H1 (cell line): Measurements from ENCODE around the gene NSD2. TPM values are rescaled to one million over a fixed set of nuclear protein-coding genes. Genes with fewer than 3 reads are reported as not detected.

Source experiments
- CTCF ChIA-PET: fragments of 300-600 bp; sonication (Branson Sonifier 250); formaldehyde crosslinking; loops from one replicate; lab custom pipeline; 2021; ENCODE audit not compliant: partially characterized antibody; lab: Charles Lee
- POLR2A ChIA-PET: fragments of 300-600 bp; sonication (Branson Sonifier 250); formaldehyde crosslinking; loops from one replicate; lab custom pipeline; 2021; ENCODE audit warnings: inconsistent platforms; ENCODE audit not compliant: partially characterized antibody; lab: Charles Lee
- DNase-seq, 2 experiments: peaks; one replicate each; pipeline versions ENCODE4 v3.0.0 to v3.0.0-alpha.2; 2010 to 2022; ENCODE audit warnings: low spot score in 2 of 2, low read depth in 1 of 2, mixed read lengths in 1 of 2
- FAIRE-seq: peaks from 2 replicates; lab custom pipeline; 2011; peaks lifted over from hg19 to GRCh38; lab: Jason Lieb, UNC
- H2AFZ ChIP-seq: 2 replicates; pipeline ENCODE4 v1.8.1; 2012; ENCODE audit warnings: low read length, inconsistent platforms
- H2AK5ac ChIP-seq: 2 replicates; pipeline ENCODE4 v1.6.1; 2013; ENCODE audit warnings: low read depth, low read length
- H2BK120ac ChIP-seq: replicated peaks from 2 replicates; pipeline ENCODE3; 2013; ENCODE audit warnings: low read depth, low read length, inconsistent platforms
- H2BK12ac ChIP-seq: 2 replicates; pipeline ENCODE4 v1.6.1; 2013; ENCODE audit warnings: low read depth, low read length
- H2BK15ac ChIP-seq: 2 replicates; pipeline ENCODE4 v1.6.1; 2013; ENCODE audit warnings: low read length
- H2BK20ac ChIP-seq: 2 replicates; pipeline ENCODE4 v1.6.1; 2013; ENCODE audit warnings: low read length
- H2BK5ac ChIP-seq: 2 replicates; pipeline ENCODE4 v1.6.1; 2013; ENCODE audit warnings: low read depth, low read length
- H3K14ac ChIP-seq: 2 replicates; pipeline ENCODE4 v1.6.1; 2013; ENCODE audit warnings: inconsistent platforms; ENCODE audit not compliant: insufficient read length
- H3K18ac ChIP-seq: 2 replicates; pipeline ENCODE4 v1.6.1; 2013; ENCODE audit warnings: low read length; ENCODE audit errors: extremely low read depth
- H3K23ac ChIP-seq: 2 replicates; pipeline ENCODE4 v1.6.1; 2013; ENCODE audit warnings: inconsistent platforms; ENCODE audit not compliant: insufficient read length
- H3K23me2 ChIP-seq: 2 replicates; pipeline ENCODE4 v1.6.1; 2013; ENCODE audit warnings: low read depth, low read length
- H3K27ac ChIP-seq: 2 replicates; pipeline ENCODE4 v1.6.1; 2011; ENCODE audit warnings: low read depth, low read length, inconsistent platforms
- H3K27me3 ChIP-seq, 4 experiments: replicated peaks in 1 of 4; 1 replicate in 1 of 4; 2 replicates in 3 of 4; pipeline versions ENCODE4 v1.6.1 to v1.8.1; 2011 to 2013; ENCODE audit warnings: low read length in 3 of 4, mild to moderate bottlenecking in 3 of 4, inconsistent platforms in 2 of 4, mixed read lengths in 2 of 4, moderate library complexity in 1 of 4; ENCODE audit not compliant: control insufficient read depth in 3 of 4, insufficient read depth in 3 of 4; ENCODE audit errors: extremely low read depth in 1 of 4
- H3K36me3 ChIP-seq, 4 experiments: 2 replicates each; pipeline versions ENCODE4 v1.6.1 to v1.8.1; 2011 to 2013; ENCODE audit warnings: mild to moderate bottlenecking in 4 of 4, low read length in 3 of 4, moderate library complexity in 2 of 4, control low read depth in 1 of 4, inconsistent platforms in 1 of 4; ENCODE audit not compliant: insufficient read depth in 4 of 4, control insufficient read depth in 2 of 4
- H3K4ac ChIP-seq: replicated peaks from 2 replicates; pipeline ENCODE3; 2013; ENCODE audit warnings: low read length, low read depth, mixed read lengths, inconsistent platforms; ENCODE audit not compliant: insufficient read length
- H3K4me1 ChIP-seq, 4 experiments: replicated peaks in 1 of 4; 1 replicate in 1 of 4; 2 replicates in 3 of 4; pipeline versions ENCODE4 v1.6.1 to v1.8.1; 2011 to 2013; ENCODE audit warnings: low read length in 3 of 4, inconsistent platforms in 2 of 4, mixed read lengths in 1 of 4; ENCODE audit not compliant: insufficient read depth in 4 of 4, control insufficient read depth in 3 of 4
- H3K4me2 ChIP-seq, 2 experiments: 2 replicates each; pipeline versions ENCODE4 v1.6.1 to v1.8.1; 2011 to 2013; ENCODE audit warnings: low read depth in 2 of 2, low read length in 2 of 2, control low read depth in 1 of 2, inconsistent platforms in 1 of 2, mild to moderate bottlenecking in 1 of 2; ENCODE audit not compliant: insufficient read depth in 1 of 2
- H3K4me3 ChIP-seq, 4 experiments: fragments of 200-600, 300-600 bp in 1 of 4; sonication (generic), shearing (Covaris generic), sonication (Bioruptor Twin) in 1 of 4; 2 replicates each; pipeline versions ENCODE4 v1.5.1 to v1.8.1; 2011 to 2016; ENCODE audit warnings: low read length in 4 of 4, low read depth in 3 of 4, control low read depth in 2 of 4, inconsistent platforms in 2 of 4, mild to moderate bottlenecking in 2 of 4, mixed read lengths in 1 of 4, moderate library complexity in 1 of 4; ENCODE audit not compliant: insufficient read depth in 2 of 4; ENCODE audit errors: extremely low read depth in 1 of 4
- H3K56ac ChIP-seq: replicated peaks from 2 replicates; pipeline ENCODE3; 2013; ENCODE audit warnings: low read depth, mild to moderate bottlenecking, mixed read lengths, low read length, inconsistent platforms; ENCODE audit not compliant: insufficient read length
- H3K79me1 ChIP-seq: 2 replicates; pipeline ENCODE4 v1.6.1; 2013; ENCODE audit warnings: low read depth, low read length, control low read depth
- H3K79me2 ChIP-seq, 2 experiments: 2 replicates each; pipeline versions ENCODE4 v1.6.1 to v1.8.1; 2012 to 2013; ENCODE audit warnings: low read length in 2 of 2, mild to moderate bottlenecking in 2 of 2, inconsistent platforms in 1 of 2; ENCODE audit not compliant: insufficient read depth in 2 of 2, control insufficient read depth in 1 of 2
- H3K9ac ChIP-seq, 4 experiments: replicated peaks in 1 of 4; 1 replicate in 1 of 4; 2 replicates in 3 of 4; pipeline versions ENCODE4 v1.6.1 to v1.8.1; 2011 to 2013; ENCODE audit warnings: low read depth in 3 of 4, low read length in 3 of 4, control low read depth in 2 of 4, mild to moderate bottlenecking in 2 of 4, moderate library complexity in 2 of 4, inconsistent platforms in 1 of 4; ENCODE audit errors: extremely low read depth in 1 of 4
- H3K9me3 ChIP-seq, 2 experiments: 2 replicates each; pipeline versions ENCODE4 v1.6.1 to v1.8.1; 2012 to 2013; ENCODE audit warnings: mild to moderate bottlenecking in 2 of 2, moderate library complexity in 2 of 2, control low read depth in 1 of 2, inconsistent platforms in 1 of 2, low read depth in 1 of 2, low read length in 1 of 2, mixed read lengths in 1 of 2; ENCODE audit not compliant: insufficient read depth in 2 of 2
- H4K20me1 ChIP-seq, 2 experiments: replicated peaks in 1 of 2; 2 replicates each; pipeline versions ENCODE3 to v1.8.1; 2011 to 2013; ENCODE audit warnings: inconsistent platforms in 2 of 2, low read length in 2 of 2, mild to moderate bottlenecking in 1 of 2; ENCODE audit not compliant: insufficient read depth in 2 of 2, control insufficient read depth in 1 of 2
- H4K5ac ChIP-seq: 2 replicates; pipeline ENCODE4 v1.6.1; 2013; ENCODE audit warnings: low read length, low read depth, mixed read lengths, inconsistent platforms; ENCODE audit not compliant: insufficient read length
- H4K8ac ChIP-seq: 2 replicates; pipeline ENCODE4 v1.8.0; 2013; ENCODE audit warnings: mild to moderate bottlenecking, moderate library complexity, low read length, inconsistent platforms; ENCODE audit not compliant: insufficient read depth; ENCODE audit errors: extremely low read depth
- H4K91ac ChIP-seq: replicated peaks from 2 replicates; pipeline ENCODE3; 2013; ENCODE audit warnings: low read length, mixed read lengths, inconsistent platforms; ENCODE audit not compliant: insufficient read length
- PHF8 ChIP-seq: fragments of 200-600 bp; sonication (generic); conservative IDR thresholded peaks from 2 replicates; pipeline ENCODE4 v1.7.1; 2012; ENCODE audit warnings: low read depth, mild to moderate bottlenecking, inconsistent platforms, low read length, moderate library complexity
- SUZ12 ChIP-seq: fragments of 200-600 bp; sonication (generic); IDR thresholded peaks from 2 replicates; pipeline ENCODE4 v1.6.1; 2012; ENCODE audit warnings: mild to moderate bottlenecking, inconsistent platforms, low read length, moderate library complexity, mixed read lengths
- TCF12 ChIP-seq: IDR thresholded peaks from 2 replicates; pipeline ENCODE4 v1.6.1; 2011; ENCODE audit warnings: low read depth, mild to moderate bottlenecking, low read length
- YY1 ChIP-seq: IDR thresholded peaks from 2 replicates; pipeline ENCODE4 v1.6.1; 2011; ENCODE audit warnings: low read depth, mild to moderate bottlenecking, low read length
- WGBS, 2 experiments: shearing (Covaris generic) in 1 of 2; methylation state at CpG; one replicate each; pipeline versions ENCODE4 v1.1.6 to v1.1.7; 2013 to 2015; ENCODE audit warnings: low lambda C conversion rate in 2 of 2, mixed read lengths in 2 of 2, inconsistent platforms in 1 of 2, low coverage in 1 of 2, missing lambda C conversion rate in 1 of 2; ENCODE audit not compliant: insufficient replicate concordance in 2 of 2, insufficient coverage in 1 of 2, insufficient read length in 1 of 2; ENCODE audit errors: extremely low coverage in 1 of 2, missing lambda C conversion rate in 1 of 2; 5-methylcytosine and 5-hydroxymethylcytosine counted together
- polyA plus RNA-seq, 7 experiments: library from polyadenylated mRNA; depleted of rRNA in 3 of 7; stranded (reverse) in 5 of 7; unstranded in 2 of 7; fragments of >200 nt in 5 of 7; fragments of 200-250 nt in 2 of 7; gene quantifications; 1 replicate in 5 of 7; 2 replicates in 1 of 7; 4 replicates in 1 of 7; pipeline versions ENCODE4 v1.2.1 to v1.2.3, GENCODE V29; 2011 to 2013; ENCODE audit warnings: missing spikeins in 2 of 7, mixed read lengths in 2 of 7
- total RNA-seq: library from RNA; stranded (reverse); fragmentation: NEBNext Ultra II Directional; extraction: Animal tissue kit (Norgen Biotek cat#: 25700); gene quantifications from 2 replicates; pipeline ENCODE4 v1.2.1, GENCODE V29; 2021

The NSD2 gene
- total and polyA plus RNA-seq, 2 of the 8 experiments (the other 6 are each of a cell fraction or from before 2014, with no cell fraction given): 26.7 to 129 TPM

- Histone ChIP-seq H3K14ac (no peak overlapping the region), H3K4me2 (peak overlapping the region; percentile 55 to 81), H2AFZ (no peak overlapping the region), H2BK120ac (no peak overlapping the region), H3K36me3 (no peaks in the 10 kb centered on the region; a peak in 1 of 8 replicates), H2BK20ac (no peak overlapping the region), H3K27me3 (peaks cover 41 to 60% (median 56%) of the 10 kb centered on the region in 4 experiments), H3K4ac (no peak overlapping the region), H3K79me1 (peaks cover 13% of the 10 kb centered on the region), H2BK15ac (no peak overlapping the region), H3K27ac (no peak overlapping the region), H3K9me3 (no peaks in the 10 kb centered on the region), H2AK5ac (no peak overlapping the region), H3K79me2 (peaks cover 0 to 20% of the 10 kb centered on the region in 2 experiments; a peak in 3 of 4 replicates), H3K56ac (no peak overlapping the region), H3K4me3 (peak overlapping the region; percentile 62 to 79 (median 72)), H4K8ac (peak overlapping the region; percentile 19; the same call in 1 of the 2 replicates), H3K23me2 (peaks cover 14% of the 10 kb centered on the region), H3K23ac (no peak overlapping the region), H4K5ac (no peak overlapping the region), H2BK5ac (no peak overlapping the region), H4K91ac (no peak overlapping the region), H2BK12ac (no peak overlapping the region), H3K4me1 (peaks cover 0 to 14% (median 7%) of the 10 kb centered on the region in 4 experiments; a peak in 5 of 7 replicates), H3K9ac (peak overlapping the region in 1 of 4 experiments; percentile 20; a peak in 2 of 7 replicates), H3K18ac (no peak overlapping the region), H4K20me1 (peaks cover 18 to 28% of the 10 kb centered on the region in 2 experiments)
- FAIRE-seq (no peak), DNase-seq (no peak)
- WGBS, 2 experiments: 33% methylated on average over 31 of the region's 32 CpGs; no CpG with 5 or more reads in 1 of the 2 experiments
- ChIA-PET POLR2A (interaction anchor here (0.6 to 1.7 kb wide), 5 partner anchors 10 to 375 kb away, joined by 3 to 5 read pairs (median 4); partner anchors contain the start of gene NSD2), CTCF (interaction anchor here (0.6 to 3.8 kb wide), 7 partner anchors 19 to 716 kb away, joined by 3 to 18 read pairs (median 6); no protein-coding TSS in a partner anchor)
- TF ChIP-seq TCF12 (no peak), PHF8 (no peak), YY1 (no peak), SUZ12 (peak; percentile 69; the same call in 1 of the 2 replicates)
Measured at GRCh38 chr4:1856943-1857699, 14.1 kb upstream of the NSD2 start.
